ENCODE measurements around the gene SPAG16. TPM values are rescaled to one million over a fixed set of nuclear protein-coding genes. Genes with fewer than 3 reads are reported as not detected.

SPAG16 gene
- polyA plus RNA-seq, 1 of the 3 experiments (the other 2 are of a cell fraction): 29.5 TPM

DNA sequence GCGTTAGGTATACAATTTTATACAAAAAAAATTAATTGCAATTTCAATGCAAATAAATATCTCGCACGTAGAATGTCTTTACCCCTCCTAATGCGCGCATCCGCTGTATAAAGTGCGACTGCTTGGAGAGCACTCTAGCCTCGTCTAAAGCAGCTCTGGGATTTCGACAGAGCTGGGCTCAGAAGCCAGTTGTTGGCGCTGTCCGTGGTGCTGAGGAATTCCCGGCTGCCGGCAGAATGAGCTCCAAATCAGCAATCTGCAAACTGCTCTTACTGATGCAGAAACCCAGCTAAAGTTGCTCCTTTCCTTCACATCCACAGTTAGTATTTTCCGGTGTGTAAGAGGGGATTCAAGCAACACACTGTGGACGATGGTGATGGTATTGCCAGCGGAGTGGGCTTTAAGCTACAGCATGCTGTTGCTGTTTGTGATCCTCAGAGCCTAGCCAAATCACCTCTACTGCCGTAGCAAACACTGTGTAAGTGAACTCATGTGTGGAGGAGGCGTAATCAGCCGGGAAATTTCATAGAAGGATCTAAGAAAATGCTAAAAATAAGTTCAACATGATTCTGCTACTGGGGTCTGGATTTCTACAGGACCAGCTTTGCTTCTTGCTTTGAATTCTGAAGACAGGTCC lies 1126.8 kb downstream of the SPAG16 start, which contains the start of gene VWC2L (continued):
- TF ChIP-seq REST (IDR thresholded peaks at IDR 0.05; ENCODE audit: low read depth, low read length): peak; percentile 99
- no peak for TF ChIP-seq TAF1 (IDR thresholded peaks at IDR 0.05; ENCODE audit: borderline replicate concordance, low read depth, low read length)
- no peak for TF ChIP-seq NRF1 (IDR thresholded peaks at IDR 0.05; ENCODE audit: low read depth, low read length)
- TF ChIP-seq FOXM1 (IDR thresholded peaks at IDR 0.05; ENCODE audit: low read depth): no peak
- TF ChIP-seq USF2 (IDR thresholded peaks at IDR 0.05; ENCODE audit: borderline replicate concordance, low read depth, low read length): no peak
- TF ChIP-seq, protein P1, sequence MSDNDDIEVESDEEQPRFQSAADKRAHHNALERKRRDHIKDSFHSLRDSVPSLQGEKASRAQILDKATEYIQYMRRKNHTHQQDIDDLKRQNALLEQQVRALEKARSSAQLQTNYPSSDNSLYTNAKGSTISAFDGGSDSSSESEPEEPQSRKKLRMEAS (IDR thresholded peaks at IDR 0.05; ENCODE audit: low read depth): no peak
- TF ChIP-seq RCOR1 (IDR thresholded peaks at IDR 0.05; ENCODE audit: low read length): peak; percentile 55
- no peak for TF ChIP-seq EZH2phosphoT487 (IDR thresholded peaks at IDR 0.05; ENCODE audit: borderline replicate concordance, low read depth)
- TF ChIP-seq EP300 (IDR thresholded peaks at IDR 0.05; ENCODE audit: borderline replicate concordance in 1 of 2, low read depth in 1 of 2, low read length in 1 of 2): no peak

GRCh38 chr2:214412679-214413078 lies 1128.4 kb downstream of the SPAG16 start:
- Histone ChIP-seq H3K9ac (no peak overlapping the region), H3K27ac (ENCODE audit: low read depth in 2 of 2, low read length in 1 of 2) (no peak overlapping the region), H2AFZ (ENCODE audit: low read depth) (no peak overlapping the region), H3K4me2 (no peak overlapping the region), H3K9me3 (no peaks in the 10 kb centered on the region), H3F3A (replicated peaks; ENCODE audit: insufficient read depth) (no peaks in the 10 kb centered on the region), H3K27me3 (ENCODE audit: insufficient read depth) (no peaks in the 10 kb centered on the region), H3K36me3 (replicated peaks in 1 of 2; ENCODE audit: control insufficient read depth in 1 of 2, insufficient read depth in 2 of 2, low read length in 1 of 2) (no peaks in the 10 kb centered on the region), H3K4me1 (ENCODE audit: control insufficient read depth in 1 of 2, insufficient read depth in 2 of 2, low read depth in 1 of 2, low read length in 1 of 2) (no peaks in the 10 kb centered on the region; a peak in 2 of 4 replicates), H3K79me2 (ENCODE audit: insufficient read depth) (no peaks in the 10 kb centered on the region), H4K20me1 (ENCODE audit: insufficient read depth) (no peaks in the 10 kb centered on the region), H3K9me2 (no peaks in the 10 kb centered on the region), H3K4me3 (ENCODE audit: low read depth in 2 of 2, low read length in 1 of 2) (no peak overlapping the region)
- WGBS (ENCODE audit: low lambda C conversion rate): 11% methylated on average over 1 of the region's 1 CpG
- TF ChIP-seq, protein P2, sequence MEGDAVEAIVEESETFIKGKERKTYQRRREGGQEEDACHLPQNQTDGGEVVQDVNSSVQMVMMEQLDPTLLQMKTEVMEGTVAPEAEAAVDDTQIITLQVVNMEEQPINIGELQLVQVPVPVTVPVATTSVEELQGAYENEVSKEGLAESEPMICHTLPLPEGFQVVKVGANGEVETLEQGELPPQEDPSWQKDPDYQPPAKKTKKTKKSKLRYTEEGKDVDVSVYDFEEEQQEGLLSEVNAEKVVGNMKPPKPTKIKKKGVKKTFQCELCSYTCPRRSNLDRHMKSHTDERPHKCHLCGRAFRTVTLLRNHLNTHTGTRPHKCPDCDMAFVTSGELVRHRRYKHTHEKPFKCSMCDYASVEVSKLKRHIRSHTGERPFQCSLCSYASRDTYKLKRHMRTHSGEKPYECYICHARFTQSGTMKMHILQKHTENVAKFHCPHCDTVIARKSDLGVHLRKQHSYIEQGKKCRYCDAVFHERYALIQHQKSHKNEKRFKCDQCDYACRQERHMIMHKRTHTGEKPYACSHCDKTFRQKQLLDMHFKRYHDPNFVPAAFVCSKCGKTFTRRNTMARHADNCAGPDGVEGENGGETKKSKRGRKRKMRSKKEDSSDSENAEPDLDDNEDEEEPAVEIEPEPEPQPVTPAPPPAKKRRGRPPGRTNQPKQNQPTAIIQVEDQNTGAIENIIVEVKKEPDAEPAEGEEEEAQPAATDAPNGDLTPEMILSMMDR (IDR thresholded peaks at IDR 0.05): no peak
- no peak for TF ChIP-seq MXI1 (IDR thresholded peaks at IDR 0.05; ENCODE audit: low read depth, low read length)
- TF ChIP-seq ELF1 (IDR thresholded peaks at IDR 0.05): no peak
- TF ChIP-seq CHD2 (IDR thresholded peaks at IDR 0.05; ENCODE audit: low read length, partially characterized antibody): no peak
- no peak for TF ChIP-seq TCF12 (IDR thresholded peaks at IDR 0.05)
- TF ChIP-seq FOXM1 (IDR thresholded peaks at IDR 0.05; ENCODE audit: low read depth): no peak
- TF ChIP-seq, protein P3, sequence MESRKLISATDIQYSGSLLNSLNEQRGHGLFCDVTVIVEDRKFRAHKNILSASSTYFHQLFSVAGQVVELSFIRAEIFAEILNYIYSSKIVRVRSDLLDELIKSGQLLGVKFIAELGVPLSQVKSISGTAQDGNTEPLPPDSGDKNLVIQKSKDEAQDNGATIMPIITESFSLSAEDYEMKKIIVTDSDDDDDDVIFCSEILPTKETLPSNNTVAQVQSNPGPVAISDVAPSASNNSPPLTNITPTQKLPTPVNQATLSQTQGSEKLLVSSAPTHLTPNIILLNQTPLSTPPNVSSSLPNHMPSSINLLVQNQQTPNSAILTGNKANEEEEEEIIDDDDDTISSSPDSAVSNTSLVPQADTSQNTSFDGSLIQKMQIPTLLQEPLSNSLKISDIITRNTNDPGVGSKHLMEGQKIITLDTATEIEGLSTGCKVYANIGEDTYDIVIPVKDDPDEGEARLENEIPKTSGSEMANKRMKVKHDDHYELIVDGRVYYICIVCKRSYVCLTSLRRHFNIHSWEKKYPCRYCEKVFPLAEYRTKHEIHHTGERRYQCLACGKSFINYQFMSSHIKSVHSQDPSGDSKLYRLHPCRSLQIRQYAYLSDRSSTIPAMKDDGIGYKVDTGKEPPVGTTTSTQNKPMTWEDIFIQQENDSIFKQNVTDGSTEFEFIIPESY (IDR thresholded peaks at IDR 0.05; ENCODE audit: borderline replicate concordance, low read depth): no peak
- TF ChIP-seq, protein P1 (IDR thresholded peaks at IDR 0.05; ENCODE audit: low read depth): no peak
- TF ChIP-seq RXRA (IDR thresholded peaks at IDR 0.05; ENCODE audit: borderline replicate concordance, low read depth): no peak
- no peak for TF ChIP-seq SMC3 (IDR thresholded peaks at IDR 0.05; ENCODE audit: low read depth, low read length)
- no peak for TF ChIP-seq EZH2phosphoT487 (IDR thresholded peaks at IDR 0.05; ENCODE audit: borderline replicate concordance, low read depth)
- no peak for TF ChIP-seq GATA2 (CRISPR knock-in tag; IDR thresholded peaks at IDR 0.05)
- DNase-seq: no peak
- POLR2A ChIA-PET: no interaction called here
- CTCF ChIA-PET: interaction anchor here (1.2 kb wide), 1 partner anchor 14 kb away, joined by 4 read pairs; no protein-coding TSS in a partner anchor
